DMS79 (cell line): Measurements from ENCODE around the gene TRAP1.

Experiments
- DNase-seq: peaks from one replicate; lab custom pipeline; 2025; lab: John Stamatoyannopoulos, UW

The TRAP1 gene

DNA sequence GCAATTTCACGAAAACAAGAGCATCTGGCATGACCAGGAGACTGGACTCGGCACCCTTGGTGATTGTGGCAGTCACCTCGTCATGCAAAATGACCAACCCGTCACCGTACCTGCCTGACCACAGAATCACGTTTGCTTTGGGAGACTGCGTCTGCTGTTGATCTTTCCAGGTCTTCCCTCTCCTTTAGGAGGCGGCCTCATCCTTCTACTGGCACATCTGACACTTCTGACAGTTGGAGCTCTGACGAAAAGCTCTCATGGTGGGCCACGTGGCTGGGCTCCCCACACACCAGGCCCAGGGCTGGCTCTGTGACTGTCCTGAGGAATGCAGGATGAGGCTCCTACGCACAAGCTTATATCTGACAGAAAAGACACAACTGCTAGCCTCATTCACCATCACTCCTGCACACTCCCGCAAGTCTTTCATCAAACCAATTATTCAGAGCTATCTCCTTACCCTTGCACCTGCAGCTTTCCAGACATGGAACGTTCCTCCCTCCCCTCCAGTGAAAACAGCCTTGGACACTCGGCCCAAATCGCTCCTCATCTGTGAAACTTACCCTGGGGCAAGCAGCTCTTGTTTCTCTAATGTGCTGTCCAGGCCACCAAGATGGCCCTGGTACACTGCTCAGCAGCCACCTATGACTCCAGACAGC is 3.6 kb downstream of the TRAP1 start:
- DNase-seq: no peak

DNA sequence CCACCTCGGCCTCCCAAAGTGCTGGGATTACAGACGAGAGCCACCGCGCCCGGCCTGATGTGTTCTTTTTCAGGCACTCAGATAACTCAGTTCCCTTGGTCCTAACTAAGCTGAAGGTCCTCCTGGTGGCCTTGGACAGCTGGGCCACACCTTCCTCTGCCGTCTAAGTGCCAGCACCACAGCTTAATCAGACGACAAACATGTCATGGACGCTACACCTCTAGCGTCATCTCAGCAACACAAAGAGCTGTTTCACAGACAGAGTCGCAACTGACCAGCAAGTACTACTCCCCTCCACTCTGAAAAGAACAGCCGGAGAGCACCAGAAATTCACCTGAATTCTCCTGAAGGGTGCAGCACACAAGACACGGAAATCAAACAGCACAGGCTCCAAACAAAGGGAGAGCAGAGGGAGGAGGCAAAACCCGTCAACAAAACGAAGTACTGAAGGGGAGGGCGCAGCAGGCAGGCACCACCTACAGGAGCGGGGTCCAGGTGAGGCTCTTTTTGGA is 4.4 kb downstream of the TRAP1 start:
- DNase-seq: no peak

GRCh38 chr16:3706253-3707012 is 10.9 kb downstream of the TRAP1 start:
- no peak for DNase-seq

DNA sequence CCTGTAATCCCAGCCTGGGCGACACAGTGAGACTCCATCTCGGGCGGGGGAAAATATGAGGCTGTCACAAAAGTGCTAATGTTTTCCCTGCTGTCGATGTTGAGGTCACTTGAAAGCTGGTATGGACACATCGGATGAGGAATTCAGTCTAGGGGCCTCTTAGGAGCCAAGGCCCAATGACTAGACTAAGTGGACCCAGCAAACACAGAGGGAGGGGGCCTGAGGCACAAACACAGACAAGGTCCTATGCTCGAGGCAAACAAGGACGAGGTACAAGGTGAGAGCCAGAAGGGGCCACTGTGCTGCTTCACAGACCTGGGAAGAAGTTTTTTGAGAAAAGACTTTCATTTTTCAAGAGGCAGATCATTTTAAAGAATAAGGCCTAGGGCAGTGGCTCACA is 15.2 kb downstream of the TRAP1 start:
- no peak for DNase-seq

DNA sequence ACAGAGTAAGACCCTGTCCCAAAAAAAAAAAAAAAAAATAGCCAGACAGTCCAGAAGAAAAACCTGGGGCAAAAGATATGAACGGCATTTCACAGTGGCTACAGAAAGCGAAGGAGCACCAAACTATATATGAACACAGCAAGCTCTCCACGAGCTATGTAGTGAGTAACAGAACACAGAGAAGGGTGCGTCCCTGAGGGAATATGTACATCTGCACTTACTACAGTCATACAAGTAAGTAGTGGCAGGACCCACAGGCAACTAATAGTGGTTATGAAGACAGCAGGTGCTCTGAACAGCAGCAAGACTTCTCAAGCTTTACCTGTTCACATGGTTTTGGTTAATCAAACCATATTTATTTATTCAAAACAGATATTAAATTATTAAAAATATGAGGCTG is 15.8 kb downstream of the TRAP1 start:
- DNase-seq: no peak

DNA sequence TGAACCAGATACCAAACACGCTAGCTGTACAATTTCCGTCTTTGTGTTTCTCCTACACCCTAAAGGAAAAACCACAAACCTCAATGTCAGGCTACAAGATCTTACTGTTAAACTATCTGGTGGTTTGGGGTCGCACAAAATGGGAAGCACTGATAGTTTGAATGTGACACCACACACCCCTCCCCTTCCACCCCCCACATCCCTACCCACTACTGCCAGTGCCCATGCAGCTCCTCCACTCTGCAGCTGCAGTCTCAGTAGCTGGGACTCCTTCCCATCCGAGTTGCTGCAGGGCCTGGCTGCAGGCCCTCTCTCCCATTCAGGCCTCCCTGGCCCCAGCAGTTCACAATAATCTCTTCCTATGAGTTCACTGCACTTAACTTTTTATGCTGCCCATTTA is 18.4 kb downstream of the TRAP1 start:
- DNase-seq: no peak

DNA sequence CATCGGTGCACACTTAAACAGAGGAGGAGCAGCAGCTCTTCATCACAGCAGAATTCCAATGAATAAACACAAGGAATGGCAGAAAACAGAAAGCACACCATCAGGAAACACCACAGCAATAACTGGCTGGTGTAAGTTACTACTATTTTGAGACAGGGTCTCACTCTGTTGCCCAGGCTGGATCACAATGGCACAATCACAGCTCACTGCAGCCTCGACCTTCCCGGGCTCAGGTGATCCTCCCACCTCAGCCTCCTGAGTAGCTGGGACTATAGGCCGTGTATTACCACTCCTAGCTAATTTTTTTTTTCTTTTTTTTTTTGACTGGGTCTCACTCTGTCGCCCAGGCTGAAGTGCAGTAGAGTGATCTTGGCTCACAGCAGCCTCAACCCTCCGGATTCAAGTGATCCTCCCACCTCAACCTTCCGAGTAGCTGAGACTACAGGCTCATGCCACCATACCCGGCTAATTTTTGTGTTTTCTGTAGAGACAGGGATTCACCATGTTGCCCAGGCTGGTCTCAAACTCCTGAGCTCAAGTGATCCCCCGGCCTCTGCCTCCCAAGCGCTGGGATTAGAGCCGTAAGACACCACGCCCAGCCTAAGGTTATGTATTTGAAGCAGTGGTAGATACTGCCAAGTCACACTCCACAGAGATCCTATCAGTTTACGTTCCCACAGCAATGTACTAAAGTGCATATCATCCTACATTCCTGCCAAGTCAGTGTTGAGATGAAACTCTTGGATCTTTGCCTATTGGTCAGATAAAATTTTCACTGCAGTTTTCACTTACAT is 20.7 kb downstream of the TRAP1 start:
- DNase-seq: no peak

- DNase-seq: no peak
Measured at GRCh38 chr16:3695610-3696369, 21.5 kb downstream of the TRAP1 start.

DNA sequence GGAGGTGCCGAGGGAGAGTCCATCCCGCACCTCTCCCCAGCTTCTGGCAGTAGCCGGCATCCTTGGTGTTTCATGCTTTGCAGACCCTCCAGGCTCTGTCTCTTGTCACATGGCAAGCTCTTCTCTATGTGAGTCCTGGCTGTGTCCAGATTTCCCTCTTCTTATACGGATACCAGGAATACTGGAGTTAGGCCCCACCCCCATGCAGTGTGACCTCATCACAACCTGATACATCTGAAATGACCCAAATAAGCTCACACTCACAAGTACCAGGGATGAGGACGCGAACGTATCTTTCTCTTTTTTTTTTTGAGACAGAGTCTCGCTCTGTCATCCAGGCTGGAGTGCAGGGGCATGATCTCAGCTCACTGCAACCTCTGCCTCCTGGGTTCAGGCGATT is 23.3 kb downstream of the TRAP1 start:
- no peak for DNase-seq

DNA sequence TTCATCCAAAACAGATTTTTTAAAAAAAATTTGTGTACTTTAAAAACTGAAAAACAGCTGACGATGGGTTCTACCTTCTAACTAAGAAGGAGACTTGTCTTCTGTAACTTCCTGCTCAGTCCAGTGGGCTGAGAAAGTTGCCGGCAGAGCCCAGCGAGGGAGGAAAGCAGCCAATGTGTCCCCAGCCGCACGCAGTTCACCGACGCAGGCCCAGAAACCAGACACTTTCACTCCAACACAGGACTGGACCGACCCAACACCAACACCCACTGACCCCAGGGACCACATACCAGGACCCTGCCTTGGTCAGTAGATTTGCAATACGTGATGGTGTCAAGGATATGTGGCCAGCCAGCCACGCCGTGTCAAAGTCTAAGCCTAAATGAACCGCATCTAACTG is 25.6 kb downstream of the TRAP1 start:
- DNase-seq: no peak

- DNase-seq: no peak
Measured at GRCh38 chr16:3690980-3691720, 26.2 kb downstream of the TRAP1 start.

- DNase-seq: peak; percentile 43
Measured at GRCh38 chr16:3690470-3690928, 26.8 kb downstream of the TRAP1 start.

DNA sequence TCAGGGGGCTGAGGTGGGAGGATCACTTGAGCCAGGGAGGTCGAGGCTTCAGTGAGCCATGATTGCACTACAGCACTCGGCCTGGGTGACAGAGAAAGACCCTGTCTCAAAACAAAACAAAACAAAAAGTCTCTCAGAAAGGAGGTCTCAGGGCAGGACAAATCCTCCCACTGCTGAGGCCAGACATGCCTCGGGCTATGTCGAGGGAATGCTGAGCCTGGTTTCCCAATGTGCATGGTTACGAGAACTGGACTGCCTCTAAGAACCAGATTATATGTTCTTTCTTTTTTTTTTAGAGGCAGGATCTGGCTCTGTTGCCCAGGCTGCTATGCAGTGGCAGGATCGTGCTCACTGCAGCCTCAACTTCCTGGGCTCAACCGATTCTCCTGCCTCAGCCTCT is 27.6 kb downstream of the TRAP1 start:
- DNase-seq: no peak

DNA sequence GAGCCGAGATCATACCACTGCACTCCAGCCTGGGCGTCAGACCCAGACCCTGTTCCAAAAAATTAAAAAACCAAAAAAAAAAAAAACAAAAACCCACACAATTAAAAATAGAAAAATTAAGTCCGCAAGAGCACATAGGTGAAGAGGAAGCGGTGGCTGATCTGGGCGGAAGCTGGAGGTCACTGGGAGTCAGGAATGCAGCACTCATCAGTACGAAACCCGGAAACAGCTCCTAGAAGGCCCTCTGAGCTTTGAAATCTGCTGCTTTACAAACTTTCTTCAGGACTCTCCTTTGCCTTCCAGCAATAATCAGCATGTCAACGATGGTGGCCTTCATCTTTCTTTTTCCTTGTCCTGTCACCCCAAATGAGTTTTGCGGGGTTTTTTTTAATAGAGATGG is 29.5 kb downstream of the TRAP1 start:
- DNase-seq: no peak

DNA sequence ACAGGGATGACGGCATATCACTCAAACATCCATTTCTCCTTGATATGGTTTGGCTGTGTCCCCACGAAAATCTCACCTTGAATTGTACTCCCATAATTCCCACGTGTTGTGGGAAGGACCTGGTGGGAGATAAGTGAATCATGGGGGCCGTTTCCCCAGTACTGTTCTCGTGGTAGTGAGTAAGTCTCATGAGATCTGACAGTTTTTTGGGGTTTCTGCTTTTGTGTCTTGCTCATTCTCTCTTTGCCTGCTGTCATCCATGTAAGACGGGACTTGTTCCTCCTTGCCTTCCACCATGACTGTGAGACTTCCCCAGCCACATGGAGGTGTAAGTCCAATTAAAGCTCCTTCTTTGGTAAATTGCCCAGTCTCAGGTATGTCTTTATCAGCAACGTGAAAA is 30.3 kb downstream of the TRAP1 start:
- no peak for DNase-seq

DNA sequence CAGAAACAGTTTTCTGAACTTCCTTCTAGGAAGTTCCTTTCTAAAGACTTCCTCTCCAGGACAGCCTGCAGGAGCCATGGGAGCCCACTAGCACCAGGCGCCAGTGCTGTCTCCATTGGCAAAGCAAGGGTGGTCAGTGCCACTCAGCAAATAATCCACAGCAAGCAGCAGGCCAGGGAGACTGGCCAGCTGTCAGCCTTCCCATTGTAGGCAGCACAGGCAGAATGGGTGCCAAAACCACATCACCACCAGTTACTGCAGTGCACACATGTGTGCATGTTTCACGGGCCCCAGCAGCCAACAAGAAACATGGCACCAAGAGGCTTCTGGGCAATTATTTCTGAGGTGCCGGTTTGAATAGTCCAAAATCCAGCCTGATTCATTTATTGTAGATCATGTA is 36.1 kb downstream of the TRAP1 start:
- DNase-seq: no peak

DNA sequence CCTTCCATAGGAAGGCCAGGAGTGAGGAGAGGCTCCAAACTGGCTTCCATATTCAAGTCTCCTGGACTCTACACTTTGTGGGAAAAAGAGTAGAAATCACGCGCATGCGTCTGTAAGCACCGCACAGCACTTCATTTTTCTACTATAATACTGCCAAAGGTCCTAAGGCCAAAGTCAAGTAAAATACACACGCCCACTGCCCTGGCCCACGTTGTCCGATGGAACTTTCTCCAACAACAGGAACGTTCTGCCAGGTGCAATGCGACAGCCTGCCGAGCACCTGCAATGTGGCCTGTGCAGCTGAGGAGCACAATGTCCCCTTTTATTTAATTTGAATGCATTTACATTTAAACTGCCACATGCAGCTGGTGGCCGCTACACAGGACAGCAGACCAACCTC is 39.3 kb downstream of the TRAP1 start:
- DNase-seq: no peak

GRCh38 chr16:3675601-3676130 is 41.7 kb downstream of the TRAP1 start:
- DNase-seq: no peak

- DNase-seq: no peak
Measured at GRCh38 chr16:3674513-3675295, 42.6 kb downstream of the TRAP1 start.

GRCh38 chr16:3673676-3674377 is 43.5 kb downstream of the TRAP1 start:
- no peak for DNase-seq
